CD14-positive monocyte (primary cell): Measurements from ENCODE around the gene SLC3A2. TPM values are rescaled to one million over a fixed set of nuclear protein-coding genes. Genes with fewer than 3 reads are reported as not detected.

Experiments
- DNase-seq, 3 donors: peaks; one replicate each; pipeline ENCODE4 v3.0.0-alpha.2; 2011 to 2022
- H2AFZ ChIP-seq: 2 replicates; pipeline ENCODE4 v1.6.0; 2012; ENCODE audit warnings: mild to moderate bottlenecking, low read depth, low read length, inconsistent platforms; ENCODE audit not compliant: insufficient read depth, poor library complexity, severe bottlenecking
- H3K27ac ChIP-seq, 2 donors: 1 replicate in 1 of 2; 2 replicates in 1 of 2; pipeline ENCODE4 v1.5.1; 2012 to 2013; ENCODE audit warnings: low read length in 2 of 2, control low read depth in 1 of 2, inconsistent platforms in 1 of 2, low read depth in 1 of 2, mild to moderate bottlenecking in 1 of 2
- H3K27me3 ChIP-seq, 2 donors: one replicate each; pipeline versions ENCODE4 v1.6.0 to v1.6.1; 2011 to 2013; ENCODE audit warnings: low read length in 2 of 2; ENCODE audit not compliant: control insufficient read depth in 2 of 2, insufficient read depth in 2 of 2
- H3K36me3 ChIP-seq, 2 donors: replicated peaks in 1 of 2; 1 replicate in 1 of 2; 2 replicates in 1 of 2; pipeline versions ENCODE4 v1.5.1 to v1.6.1; 2012 to 2013; ENCODE audit warnings: low read length in 2 of 2, control low read depth in 1 of 2, inconsistent platforms in 1 of 2, mild to moderate bottlenecking in 1 of 2; ENCODE audit not compliant: insufficient read depth in 2 of 2, control insufficient read depth in 1 of 2
- H3K4me1 ChIP-seq, 2 donors: 1 replicate in 1 of 2; 2 replicates in 1 of 2; pipeline versions ENCODE4 v1.5.1 to v1.6.1; 2012 to 2013; ENCODE audit warnings: low read length in 2 of 2, control low read depth in 1 of 2, inconsistent platforms in 1 of 2, mild to moderate bottlenecking in 1 of 2, moderate library complexity in 1 of 2; ENCODE audit not compliant: insufficient read depth in 2 of 2, control insufficient read depth in 1 of 2
- H3K4me2 ChIP-seq: replicated peaks from 2 replicates; pipeline ENCODE3; 2012; ENCODE audit warnings: low read length, moderate library complexity, mild to moderate bottlenecking; ENCODE audit not compliant: poor library complexity, severe bottlenecking; ENCODE audit errors: extremely low read depth
- H3K4me3 ChIP-seq, 3 experiments: fragments of 200-600 bp in 1 of 3; sonication (generic) in 1 of 3; replicated peaks in 1 of 3; 1 replicate in 2 of 3; 2 replicates in 1 of 3; pipeline ENCODE4 v1.5.1; 2011 to 2013; ENCODE audit warnings: low read length in 3 of 3, mild to moderate bottlenecking in 3 of 3, control low read depth in 2 of 3, low read depth in 2 of 3, inconsistent platforms in 1 of 3, moderate library complexity in 1 of 3
- H3K79me2 ChIP-seq: 2 replicates; pipeline ENCODE4 v1.6.0; 2012; ENCODE audit warnings: mild to moderate bottlenecking, control low read depth, inconsistent platforms, low read length, moderate library complexity; ENCODE audit not compliant: insufficient read depth
- H3K9ac ChIP-seq: 2 replicates; pipeline ENCODE4 v1.6.0; 2017; ENCODE audit warnings: low read length, mild to moderate bottlenecking; ENCODE audit not compliant: insufficient read depth, poor library complexity, severe bottlenecking
- H3K9me3 ChIP-seq, 2 donors: replicated peaks in 1 of 2; 1 replicate in 1 of 2; 2 replicates in 1 of 2; pipeline versions ENCODE4 v1.5.1 to v1.6.1; 2012 to 2013; ENCODE audit warnings: low read length in 2 of 2, control low read depth in 1 of 2; ENCODE audit not compliant: control insufficient read depth in 1 of 2, insufficient read depth in 1 of 2
- H4K20me1 ChIP-seq: 2 replicates; pipeline ENCODE4 v1.6.0; 2012; ENCODE audit warnings: mild to moderate bottlenecking, low read length, control low read depth, moderate library complexity; ENCODE audit not compliant: insufficient read depth
- H3K27ac Mint-ChIP-seq, 7 donors: one replicate each; pipeline ENCODE4 v1.8.0; 2020; ENCODE audit warnings: mild to moderate bottlenecking in 7 of 7, mixed read lengths in 7 of 7, moderate library complexity in 6 of 7, inconsistent platforms in 2 of 7
- H3K27me3 Mint-ChIP-seq, 3 donors: one replicate each; pipeline ENCODE4 v1.8.0; 2021 to 2022; ENCODE audit warnings: low read depth in 3 of 3, mild to moderate bottlenecking in 3 of 3, mixed read lengths in 3 of 3, moderate library complexity in 3 of 3, inconsistent platforms in 1 of 3
- H3K36me3 Mint-ChIP-seq, 2 donors: one replicate each; pipeline ENCODE4 v1.8.0; 2020; ENCODE audit warnings: mixed read lengths in 2 of 2, inconsistent platforms in 1 of 2, mild to moderate bottlenecking in 1 of 2
- H3K4me1 Mint-ChIP-seq: one replicate; pipeline ENCODE4 v1.8.0; 2020; ENCODE audit warnings: mild to moderate bottlenecking, mixed read lengths
- H3K4me3 Mint-ChIP-seq, 2 donors: one replicate each; pipeline ENCODE4 v1.8.0; 2020; ENCODE audit warnings: mild to moderate bottlenecking in 2 of 2, mixed read lengths in 2 of 2, moderate library complexity in 1 of 2
- H3K9me3 Mint-ChIP-seq, 7 donors: one replicate each; pipeline ENCODE4 v1.8.0; 2020 to 2022; ENCODE audit warnings: mixed read lengths in 7 of 7, mild to moderate bottlenecking in 6 of 7, moderate library complexity in 6 of 7, inconsistent platforms in 2 of 7
- WGBS: methylation state at CpG from one replicate; pipeline ENCODE4 v1.1.5; 2013; ENCODE audit warnings: missing lambda C conversion rate; ENCODE audit not compliant: insufficient coverage; 5-methylcytosine and 5-hydroxymethylcytosine counted together
- intact Hi-C, 2 donors: fragments of 100-400 bp; cut with micrococcal nuclease; formaldehyde crosslinking; loops; one replicate each; pipeline versions ENCODE4 v1.15.0 to v1.15.1; 2023
- polyA plus RNA-seq, 3 donors: library from polyadenylated mRNA; depleted of rRNA in 1 of 3; unstranded in 2 of 3; stranded (reverse) in 1 of 3; fragments of 300-500 nt in 2 of 3; fragments of >200 nt in 1 of 3; fragmentation: Illumina TruSeq in 2 of 3; gene quantifications; 1 replicate in 2 of 3; 2 replicates in 1 of 3; pipeline ENCODE4 v1.2.3, GENCODE V29; 2012 to 2021
- TF ChIP-seq, protein P1 (sequence below): fragments of 200-600 bp; IDR thresholded peaks from one replicate; pipeline ENCODE4 v1.8.0; 2022; ENCODE audit warnings: antibody characterized with exemption, mild to moderate bottlenecking

The SLC3A2 gene
- polyA plus RNA-seq, 3 donors: 156 to 231 (median 189) TPM

GRCh38 chr11:62895501-62895900 is 14.8 kb downstream of the SLC3A2 start:
- Histone ChIP-seq H4K20me1 (no peaks in the 10 kb centered on the region), H3K27me3 (no peaks in the 10 kb centered on the region), H3K9ac (no peak overlapping the region), H3K27ac (no peak overlapping the region), H3K4me1 (no peaks in the 10 kb centered on the region), H3K79me2 (no peaks in the 10 kb centered on the region), H3K36me3 (no peaks in the 10 kb centered on the region), H3K4me2 (no peak overlapping the region), H3K9me3 (no peaks in the 10 kb centered on the region), H3K4me3 (no peak overlapping the region), H2AFZ (no peak overlapping the region)
- intact Hi-C loops: no loop called here
- DNase-seq: no peak
- Mint-ChIP-seq H3K36me3 (no peaks in the 10 kb centered on the region), H3K9me3 (no peaks in the 10 kb centered on the region), H3K4me3 (no peak overlapping the region), H3K27ac (no peak overlapping the region), H3K27me3 (peaks cover 4 to 17% (median 16%) of the 10 kb centered on the region in 3 donors), H3K4me1 (peaks cover 2% of the 10 kb centered on the region)
- 79% methylated on average over 1 of the region's 6 CpGs for WGBS
- TF ChIP-seq, protein P1, sequence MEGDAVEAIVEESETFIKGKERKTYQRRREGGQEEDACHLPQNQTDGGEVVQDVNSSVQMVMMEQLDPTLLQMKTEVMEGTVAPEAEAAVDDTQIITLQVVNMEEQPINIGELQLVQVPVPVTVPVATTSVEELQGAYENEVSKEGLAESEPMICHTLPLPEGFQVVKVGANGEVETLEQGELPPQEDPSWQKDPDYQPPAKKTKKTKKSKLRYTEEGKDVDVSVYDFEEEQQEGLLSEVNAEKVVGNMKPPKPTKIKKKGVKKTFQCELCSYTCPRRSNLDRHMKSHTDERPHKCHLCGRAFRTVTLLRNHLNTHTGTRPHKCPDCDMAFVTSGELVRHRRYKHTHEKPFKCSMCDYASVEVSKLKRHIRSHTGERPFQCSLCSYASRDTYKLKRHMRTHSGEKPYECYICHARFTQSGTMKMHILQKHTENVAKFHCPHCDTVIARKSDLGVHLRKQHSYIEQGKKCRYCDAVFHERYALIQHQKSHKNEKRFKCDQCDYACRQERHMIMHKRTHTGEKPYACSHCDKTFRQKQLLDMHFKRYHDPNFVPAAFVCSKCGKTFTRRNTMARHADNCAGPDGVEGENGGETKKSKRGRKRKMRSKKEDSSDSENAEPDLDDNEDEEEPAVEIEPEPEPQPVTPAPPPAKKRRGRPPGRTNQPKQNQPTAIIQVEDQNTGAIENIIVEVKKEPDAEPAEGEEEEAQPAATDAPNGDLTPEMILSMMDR: no peak

- WGBS: 52% methylated on average over 6 of the region's 10 CpGs
- H3K9me3 Mint-ChIP-seq: no peaks in the 10 kb centered on the region
- Histone ChIP-seq H3K27me3 (no peaks in the 10 kb centered on the region), H3K4me3 (no peak overlapping the region), H3K4me2 (no peak overlapping the region), H3K9ac (no peak overlapping the region), H3K79me2 (no peaks in the 10 kb centered on the region), H3K27ac (no peak overlapping the region), H3K36me3 (no peaks in the 10 kb centered on the region), H4K20me1 (no peaks in the 10 kb centered on the region), H3K9me3 (no peaks in the 10 kb centered on the region), H3K4me1 (no peaks in the 10 kb centered on the region), H2AFZ (no peak overlapping the region)
- TF ChIP-seq, protein P1: no peak
- H3K4me3 Mint-ChIP-seq: no peak overlapping the region
- peaks cover 4 to 18% (median 16%) of the 10 kb centered on the region in 3 donors for H3K27me3 Mint-ChIP-seq
- intact Hi-C loops: no loop called here
- H3K27ac Mint-ChIP-seq: no peak overlapping the region
- H3K36me3 Mint-ChIP-seq: no peaks in the 10 kb centered on the region
- no peak for DNase-seq
- peaks cover under 1% of the 10 kb centered on the region for H3K4me1 Mint-ChIP-seq
Measured at GRCh38 chr11:62896049-62896448, 15.4 kb downstream of the SLC3A2 start.
